SH-SY5Y (cell line): Measurements from ENCODE around the gene PLEKHS1.

Source experiments
- GATA2 ChIP-seq: IDR thresholded peaks from 2 replicates; pipeline ENCODE4 v1.6.1; 2011; ENCODE audit warnings: mild to moderate bottlenecking, low read depth, low read length
- GATA3 ChIP-seq: IDR thresholded peaks from 2 replicates; pipeline ENCODE4 v1.6.1; 2011; ENCODE audit warnings: low read depth, mild to moderate bottlenecking, low read length, moderate library complexity

GRCh38 chr10:113743594-113743993 is 7.9 kb upstream of the PLEKHS1 start:
- TF ChIP-seq GATA2 (no peak), GATA3 (no peak)
